Measurements from ENCODE around the gene GOLIM4. TPM values are rescaled to one million over a fixed set of nuclear protein-coding genes. Genes with fewer than 3 reads are reported as not detected.

GOLIM4 gene
- total RNA-seq, 1 donor from 2014 or later = 29.3 TPM

GRCh38 chr3:167969548-167969947, 126.2 kb downstream of the GOLIM4 start:
- TF ChIP-seq, protein P1, sequence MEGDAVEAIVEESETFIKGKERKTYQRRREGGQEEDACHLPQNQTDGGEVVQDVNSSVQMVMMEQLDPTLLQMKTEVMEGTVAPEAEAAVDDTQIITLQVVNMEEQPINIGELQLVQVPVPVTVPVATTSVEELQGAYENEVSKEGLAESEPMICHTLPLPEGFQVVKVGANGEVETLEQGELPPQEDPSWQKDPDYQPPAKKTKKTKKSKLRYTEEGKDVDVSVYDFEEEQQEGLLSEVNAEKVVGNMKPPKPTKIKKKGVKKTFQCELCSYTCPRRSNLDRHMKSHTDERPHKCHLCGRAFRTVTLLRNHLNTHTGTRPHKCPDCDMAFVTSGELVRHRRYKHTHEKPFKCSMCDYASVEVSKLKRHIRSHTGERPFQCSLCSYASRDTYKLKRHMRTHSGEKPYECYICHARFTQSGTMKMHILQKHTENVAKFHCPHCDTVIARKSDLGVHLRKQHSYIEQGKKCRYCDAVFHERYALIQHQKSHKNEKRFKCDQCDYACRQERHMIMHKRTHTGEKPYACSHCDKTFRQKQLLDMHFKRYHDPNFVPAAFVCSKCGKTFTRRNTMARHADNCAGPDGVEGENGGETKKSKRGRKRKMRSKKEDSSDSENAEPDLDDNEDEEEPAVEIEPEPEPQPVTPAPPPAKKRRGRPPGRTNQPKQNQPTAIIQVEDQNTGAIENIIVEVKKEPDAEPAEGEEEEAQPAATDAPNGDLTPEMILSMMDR (conservative IDR thresholded peaks at IDR 0.05) = no peak
- no peaks in the 10 kb centered on the region for H3K36me3 Mint-ChIP-seq (ENCODE audit: low read depth)
- H3K9me3 Mint-ChIP-seq = no peaks in the 10 kb centered on the region
- no peak overlapping the region for H3K4me3 Mint-ChIP-seq
- DNase-seq (ENCODE audit: low read depth, low spot score) = no peak
- no peak overlapping the region for H3K27ac Mint-ChIP-seq (ENCODE audit: unreplicated experiment)
- H3K4me1 Mint-ChIP-seq = peaks cover 4% of the 10 kb centered on the region
- H3K27me3 Mint-ChIP-seq (ENCODE audit: low read depth) = no peaks in the 10 kb centered on the region

- Mint-ChIP-seq H3K27ac (ENCODE audit: unreplicated experiment) (no peak overlapping the region), H3K36me3 (ENCODE audit: low read depth) (no peaks in the 10 kb centered on the region)
- no peak for DNase-seq (ENCODE audit: low read depth, low spot score)
Measured at GRCh38 chr3:167967257-167968036, 128.3 kb downstream of the GOLIM4 start.

More at GRCh38 chr3:167967257-167968036, 128.3 kb downstream of the GOLIM4 start:
- Mint-ChIP-seq H3K4me1 (peaks cover 4% of the 10 kb centered on the region), H3K9me3 (no peaks in the 10 kb centered on the region), H3K4me3 (no peak overlapping the region), H3K27me3 (ENCODE audit: low read depth) (no peaks in the 10 kb centered on the region)
- TF ChIP-seq, protein P1 (conservative IDR thresholded peaks at IDR 0.05) = no peak

All from neural crest cell (in vitro differentiated cells).